Aorta (tissue), 5 donors: ENCODE results near the gene PCBP3. TPM values are rescaled to one million over a fixed set of nuclear protein-coding genes. Genes with fewer than 3 reads are reported as not detected.
"Not testable (repeated sequence)": the region's sequence is repeated elsewhere in the genome, so short reads cannot be mapped to it uniquely, and the experiment has no call there.

Experiments used
- ATAC-seq: fragments of 200-7000 bp; cut with Tn5 transposase; one replicate; pipeline ENCODE4 v1.9.1; 2022; ENCODE audit warnings: moderate library complexity; ENCODE audit not compliant: low FRiP score
- DNase-seq, 2 donors: peaks; one replicate each; pipeline ENCODE4 v3.0.0-alpha.2; 2020
- H3K27ac ChIP-seq, 2 donors: one replicate each; pipeline ENCODE4 v1.5.1; 2013; ENCODE audit warnings: low read length in 2 of 2, mild to moderate bottlenecking in 2 of 2, moderate library complexity in 2 of 2, control low read depth in 1 of 2, inconsistent platforms in 1 of 2, low read depth in 1 of 2
- H3K27me3 ChIP-seq, 2 donors: one replicate each; pipeline ENCODE4 v1.6.1; 2013; ENCODE audit warnings: control low read depth in 1 of 2, low read length in 1 of 2, mild to moderate bottlenecking in 1 of 2, moderate library complexity in 1 of 2; ENCODE audit not compliant: insufficient read depth in 2 of 2, control insufficient read depth in 1 of 2
- H3K36me3 ChIP-seq, 2 donors: one replicate each; pipeline ENCODE4 v1.6.1; 2013; ENCODE audit warnings: control low read depth in 1 of 2, low read length in 1 of 2, mild to moderate bottlenecking in 1 of 2; ENCODE audit not compliant: insufficient read depth in 2 of 2, control insufficient read depth in 1 of 2
- H3K4me1 ChIP-seq, 2 donors: one replicate each; pipeline ENCODE4 v1.6.1; 2013; ENCODE audit warnings: low read length in 2 of 2, control low read depth in 1 of 2, mild to moderate bottlenecking in 1 of 2, moderate library complexity in 1 of 2; ENCODE audit not compliant: insufficient read depth in 2 of 2, control insufficient read depth in 1 of 2
- H3K4me3 ChIP-seq, 2 donors: one replicate each; pipeline ENCODE4 v1.5.1; 2013; ENCODE audit warnings: low read length in 2 of 2, control low read depth in 1 of 2, mild to moderate bottlenecking in 1 of 2
- H3K9me3 ChIP-seq: one replicate; pipeline ENCODE4 v1.6.1; 2013; ENCODE audit warnings: mild to moderate bottlenecking, low read length; ENCODE audit not compliant: control insufficient read depth
- WGBS, 2 donors: extraction: QIAGEN DNeasy Blood & Tissue Kit; methylation state at CpG; one replicate each; pipeline ENCODE4 v1.1.7; 2013; 5-methylcytosine and 5-hydroxymethylcytosine counted together
- intact Hi-C, 2 donors: fragments of 100-400 bp; cut with DNase I; formaldehyde crosslinking; loops; one replicate each; pipeline versions ENCODE4 v1.14.2 to v1.15.0; 2022
- polyA plus RNA-seq, 2 donors: library from polyadenylated mRNA; stranded (reverse); fragments of 200-250 nt; gene quantifications; one replicate each; pipeline ENCODE4 v1.2.3, GENCODE V29; 2013
- total RNA-seq, 2 donors: library from RNA; stranded (reverse); fragmentation: NEBNext Ultra II Directional; extraction: Animal tissue kit (Norgen Biotek cat#: 25700); gene quantifications; one replicate each; pipeline ENCODE4 v1.2.1, GENCODE V29; 2021
- donor health status: healthy with polysubstance abuse.
- donor health status: Bipolar disorder and iron deficiency.
- donor health status: DM: no; HTN: no; CAD: no.
- donor health status: DM: no; HTN: no; CAD: no.
- donor health status: DM: yes; HTN: yes; CAD: no.

Gene PCBP3
- total and polyA plus RNA-seq, 4 donors, result 3.6 to 15.0 (median 7.0) TPM; not detected in 1

DNA sequence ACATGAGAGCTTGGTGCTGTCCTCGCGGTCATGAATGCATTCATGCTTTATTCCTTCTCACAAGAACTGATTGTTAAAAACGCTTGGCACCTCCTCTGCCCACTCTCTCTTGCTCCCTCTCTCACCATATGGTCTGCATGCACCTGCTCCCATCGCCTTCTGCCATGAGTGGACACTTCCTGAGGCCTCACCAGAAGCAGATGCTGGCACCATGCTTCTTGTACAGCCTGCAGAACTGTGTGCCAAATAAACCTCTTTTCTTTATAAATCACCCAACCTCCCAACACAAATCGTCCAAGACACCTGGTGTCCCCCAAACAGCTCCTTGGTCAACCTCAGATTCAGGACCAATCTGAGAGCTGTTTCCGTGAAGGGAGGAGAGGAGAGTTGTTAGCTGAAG, 43.3 kb upstream of the PCBP3 start:
- 62 to 74% methylated on average over 6 of the region's 6 CpGs for WGBS, 2 donors
- no peak for ATAC-seq
- Histone ChIP-seq H3K9me3 (peaks cover 4% of the 10 kb centered on the region), H3K36me3 (no peaks in the 10 kb centered on the region), H3K4me1 (no peaks in the 10 kb centered on the region), H3K27me3 (no peaks in the 10 kb centered on the region), H3K27ac (no peak overlapping the region), H3K4me3 (no peak overlapping the region)
- intact Hi-C loops, result no loop called here
- DNase-seq, result peak; percentile 2 to 8

DNA sequence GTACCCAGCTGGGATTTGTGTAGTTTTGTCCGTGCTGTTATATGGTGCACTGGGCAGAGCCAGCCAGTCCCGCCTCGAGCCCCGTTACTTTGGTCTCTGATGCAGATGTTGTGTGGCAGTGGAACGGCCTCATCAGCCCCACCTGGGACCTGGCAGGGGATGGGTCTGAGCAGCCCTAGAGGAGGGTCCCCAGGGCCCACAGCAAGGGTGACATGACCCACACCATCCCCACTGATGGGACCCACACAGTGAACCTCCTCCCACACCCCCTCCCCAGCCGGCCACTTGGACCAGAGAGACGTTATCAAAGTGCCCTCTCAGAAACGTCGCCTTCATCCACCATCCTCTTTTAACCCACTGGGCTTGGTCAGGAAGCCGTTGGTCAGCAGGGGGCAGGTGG, 42.0 kb upstream of the PCBP3 start:
- H3K4me1 ChIP-seq, result no peaks in the 10 kb centered on the region

DNA sequence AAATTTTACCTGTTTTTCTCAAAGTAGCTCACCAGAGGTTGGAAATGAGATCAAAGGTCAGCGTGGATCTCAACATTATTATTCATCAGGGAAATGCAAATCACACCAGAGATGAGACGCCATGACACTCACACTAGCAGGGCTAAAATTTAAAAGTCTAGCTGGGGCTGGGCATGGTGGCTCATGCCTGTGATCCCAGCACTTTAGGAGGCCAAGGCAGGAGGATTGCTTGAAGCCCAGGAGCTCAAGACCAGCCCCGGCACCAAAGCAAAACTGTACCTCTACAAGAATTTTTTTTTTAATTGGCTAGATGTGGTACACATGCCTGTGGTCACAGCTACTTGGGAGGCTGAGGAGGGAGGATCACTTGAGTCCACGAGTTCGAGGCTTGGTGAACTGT, 41.4 kb upstream of the PCBP3 start:
- no peak for DNase-seq
- H3K27ac ChIP-seq, result no peak overlapping the region
- H3K36me3 ChIP-seq, result no peaks in the 10 kb centered on the region
- WGBS, 2 donors, result 82 to 84% methylated on average over 5 of the region's 5 CpGs
- no peaks in the 10 kb centered on the region for H3K27me3 ChIP-seq
- no peak for ATAC-seq
- H3K9me3 ChIP-seq, result peaks cover 4% of the 10 kb centered on the region
- no peaks in the 10 kb centered on the region for H3K4me1 ChIP-seq
- no peak overlapping the region for H3K4me3 ChIP-seq
- intact Hi-C loops, result no loop called here

More for the DNA sequence above, 42.0 kb upstream of the PCBP3 start:
- ATAC-seq (no peak), DNase-seq (peak in 1 of 2 donors; percentile 60)
- no peak overlapping the region for H3K4me3 ChIP-seq
- H3K9me3 ChIP-seq, result peaks cover 4% of the 10 kb centered on the region
- intact Hi-C loops, result no loop called here
- 81 to 86% methylated on average over 10 of the region's 10 CpGs for WGBS, 2 donors
- no peaks in the 10 kb centered on the region for H3K36me3 ChIP-seq
- no peaks in the 10 kb centered on the region for H3K27me3 ChIP-seq
- no peak overlapping the region for H3K27ac ChIP-seq

DNA sequence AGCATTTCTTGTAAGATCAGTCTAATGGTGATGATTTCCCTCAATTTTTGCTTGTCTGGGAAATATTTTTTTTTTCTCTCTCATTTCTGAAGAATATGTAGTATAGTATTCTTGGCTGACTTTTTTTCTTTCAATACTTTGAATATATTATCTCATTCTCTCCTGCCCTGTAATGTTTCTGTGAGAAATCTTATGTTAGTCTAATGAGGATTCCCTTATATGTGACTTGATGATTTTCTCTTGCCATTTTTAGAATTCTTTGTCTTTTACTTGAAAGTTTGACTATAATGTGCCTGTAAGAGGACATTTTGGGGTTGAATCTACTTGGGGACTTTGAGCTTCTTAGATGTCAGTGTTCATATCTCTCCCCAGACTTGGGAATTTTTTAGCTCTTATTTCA, 40.0 kb upstream of the PCBP3 start:
- no peak overlapping the region for H3K27ac ChIP-seq
- ATAC-seq (no peak), DNase-seq (no peak)
- H3K27me3 ChIP-seq, result no peaks in the 10 kb centered on the region
- H3K36me3 ChIP-seq, result no peaks in the 10 kb centered on the region
- no peak overlapping the region for H3K4me3 ChIP-seq
- peaks cover 4% of the 10 kb centered on the region for H3K9me3 ChIP-seq
- intact Hi-C loops, result no loop called here
- H3K4me1 ChIP-seq, result no peaks in the 10 kb centered on the region

DNA sequence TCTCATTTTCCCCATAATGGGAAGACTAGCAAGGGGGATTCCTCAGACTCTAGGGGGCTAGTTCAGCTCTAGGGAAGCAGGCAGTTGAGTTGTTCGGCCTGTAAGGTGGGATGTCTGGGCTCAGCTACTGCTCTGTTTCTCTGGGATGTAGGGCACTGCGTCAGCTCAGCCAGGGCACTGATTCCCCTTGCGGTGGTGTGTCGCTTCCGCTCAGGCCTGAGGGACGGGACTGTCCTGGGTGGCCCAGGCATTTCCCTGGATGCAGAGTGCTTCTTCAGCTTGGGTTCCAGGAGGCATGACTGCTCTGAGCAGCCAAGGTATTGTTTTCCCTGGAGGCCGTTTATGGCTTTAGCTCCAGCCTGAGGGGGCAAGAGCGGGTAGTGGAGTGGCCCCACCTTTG, 38.8 kb upstream of the PCBP3 start:
- intact Hi-C loops, ATAC-seq, H3K36me3 ChIP-seq, H3K4me1 ChIP-seq, H3K4me3 ChIP-seq, H3K9me3 ChIP-seq, H3K27ac ChIP-seq, H3K27me3 ChIP-seq: not testable (repeated sequence)
- peak in 1 of 2 donors; percentile 22 for DNase-seq
- 87 to 98% methylated on average over 6 to 7 of the region's 8 CpGs for WGBS, 2 donors

DNA sequence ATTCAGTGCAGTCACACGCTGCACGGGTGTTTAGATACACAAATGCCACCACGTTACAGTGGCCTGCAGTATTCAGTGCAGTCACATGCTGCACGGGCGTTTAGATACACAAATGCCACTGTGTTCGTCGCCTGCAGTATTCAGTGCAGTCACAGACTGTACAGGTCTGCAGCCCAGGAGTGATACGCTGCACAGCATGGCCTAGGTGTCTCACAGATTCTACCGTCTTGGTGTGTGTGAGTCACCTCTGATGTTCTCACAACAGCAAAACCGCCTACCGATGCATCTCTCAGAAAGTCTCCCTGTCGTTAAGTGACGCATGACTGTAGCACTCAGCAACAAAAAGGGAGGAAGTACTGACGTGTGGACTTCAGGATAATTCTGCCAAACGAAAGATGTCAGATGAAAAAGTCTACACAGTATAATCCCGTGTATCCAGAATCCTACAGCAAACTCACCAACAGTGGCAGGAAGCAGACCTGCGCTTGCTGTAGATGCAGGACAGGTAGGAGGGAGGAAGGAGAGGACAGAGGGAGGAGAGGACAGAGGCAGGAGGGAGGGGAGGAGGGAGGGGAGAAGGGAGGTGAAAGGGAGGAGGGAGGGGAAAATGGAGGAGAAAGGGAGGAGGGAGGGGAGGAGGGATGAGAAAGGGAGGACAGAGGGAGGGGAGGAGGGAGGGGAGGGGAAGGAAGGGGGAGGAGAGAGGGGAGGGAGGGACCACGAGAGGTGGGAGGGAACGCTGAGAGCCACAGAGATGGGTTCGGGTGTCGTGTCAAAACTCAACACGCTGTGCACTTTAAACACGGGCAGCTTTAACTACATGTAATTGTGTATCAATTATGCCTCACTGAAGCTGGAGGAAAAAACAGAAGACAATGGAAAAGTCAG, 36.3 kb upstream of the PCBP3 start:
- WGBS, 2 donors, result 64 to 67% methylated on average over 23 of the region's 23 CpGs
- ATAC-seq (no peak), DNase-seq (peak in 1 of 2 donors; percentile 40)
- no peak overlapping the region for H3K4me3 ChIP-seq
- no peaks in the 10 kb centered on the region for H3K36me3 ChIP-seq
- H3K27me3 ChIP-seq, result no peaks in the 10 kb centered on the region
- no peaks in the 10 kb centered on the region for H3K4me1 ChIP-seq
- peaks cover 4% of the 10 kb centered on the region for H3K9me3 ChIP-seq
- no peak overlapping the region for H3K27ac ChIP-seq
- intact Hi-C loops, result no loop called here

DNA sequence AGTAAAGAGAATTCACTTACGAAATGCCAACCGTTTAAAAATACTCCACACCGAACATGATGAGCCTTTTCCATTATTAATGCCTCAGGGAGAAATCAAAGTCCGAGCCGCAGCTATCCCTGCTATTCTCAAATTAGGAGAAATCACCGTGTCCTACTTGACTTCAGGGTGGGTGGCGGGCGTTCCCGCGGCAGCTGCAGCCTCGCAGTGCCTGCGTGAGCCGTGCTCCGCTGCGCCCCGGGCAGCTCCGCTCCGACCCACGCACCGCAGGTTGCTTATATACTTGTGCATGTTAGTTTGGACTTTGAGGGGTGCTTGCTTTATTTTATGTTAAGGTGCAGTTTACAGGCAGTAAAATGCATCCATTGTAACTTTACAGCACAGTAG, 35.6 kb upstream of the PCBP3 start:
- H3K27me3 ChIP-seq, result no peaks in the 10 kb centered on the region
- intact Hi-C loops, result no loop called here
- H3K9me3 ChIP-seq, result peaks cover 4% of the 10 kb centered on the region
- H3K4me1 ChIP-seq, result no peaks in the 10 kb centered on the region
- H3K36me3 ChIP-seq, result no peaks in the 10 kb centered on the region
- H3K4me3 ChIP-seq, result no peak overlapping the region
- ATAC-seq (no peak), DNase-seq (peak in 1 of 2 donors; percentile 52)
- H3K27ac ChIP-seq, result no peak overlapping the region
- WGBS, 2 donors, result 83% methylated on average over 20 of the region's 20 CpGs

DNA sequence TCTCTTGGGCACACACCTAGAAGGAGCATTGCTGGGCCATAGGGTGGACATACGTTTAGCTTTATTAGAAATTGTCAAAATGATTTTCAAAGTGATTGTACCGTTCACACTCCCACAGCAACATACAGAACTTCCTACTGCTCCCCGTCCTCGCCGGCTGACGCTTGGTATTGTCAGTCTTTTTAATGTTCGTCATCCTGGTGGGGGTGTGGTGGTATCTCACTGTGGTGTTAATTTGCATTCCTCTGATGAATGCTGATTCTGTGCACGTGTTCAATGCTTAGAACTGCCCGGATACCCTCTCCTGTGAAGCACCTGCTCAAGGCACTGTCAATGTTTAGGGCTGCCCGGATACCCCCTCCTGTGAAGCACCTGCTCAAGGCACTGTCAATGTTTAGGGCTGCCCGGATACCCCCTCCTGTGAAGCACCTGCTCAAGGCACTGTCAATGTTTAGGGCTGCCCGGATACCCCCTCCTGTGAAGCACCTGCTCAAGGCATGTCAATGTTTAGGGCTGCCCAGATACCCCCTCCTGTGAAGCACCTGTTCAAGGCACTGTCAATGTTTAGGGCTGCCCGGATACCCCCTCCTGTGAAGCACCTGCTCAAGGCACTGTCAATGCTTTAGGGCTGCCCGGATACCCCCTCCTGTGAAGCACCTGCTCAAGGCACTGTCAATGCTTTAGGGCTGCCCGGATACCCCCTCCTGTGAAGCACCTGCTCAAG, 34.6 kb upstream of the PCBP3 start:
- H3K4me3 ChIP-seq, intact Hi-C loops, H3K36me3 ChIP-seq, H3K27ac ChIP-seq, H3K4me1 ChIP-seq, H3K27me3 ChIP-seq, ATAC-seq, H3K9me3 ChIP-seq: not testable (repeated sequence)
- peak in 1 of 2 donors; percentile 14 for DNase-seq
- 68 to 72% methylated on average over 14 to 15 of the region's 15 CpGs for WGBS, 2 donors

DNA sequence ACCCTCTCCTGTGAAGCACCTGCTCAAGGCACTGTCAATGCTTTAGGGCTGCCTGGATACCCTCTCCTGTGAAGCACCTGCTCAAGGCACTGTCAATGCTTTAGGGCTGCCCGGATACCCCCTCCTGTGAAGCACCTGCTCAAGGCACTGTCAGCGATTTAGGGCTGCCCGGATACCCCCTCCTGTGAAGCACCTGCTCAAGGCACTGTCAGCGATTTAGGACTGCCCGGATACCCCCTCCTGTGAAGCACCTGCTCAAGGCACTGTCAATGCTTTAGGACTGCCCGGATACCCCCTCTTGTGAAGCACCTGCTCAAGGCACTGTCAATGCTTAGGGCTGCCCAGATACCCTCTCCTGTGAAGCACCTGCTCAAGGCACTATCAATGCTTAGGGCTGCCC, 33.9 kb upstream of the PCBP3 start:
- H3K36me3 ChIP-seq, H3K9me3 ChIP-seq, H3K4me3 ChIP-seq, intact Hi-C loops, H3K27me3 ChIP-seq, H3K4me1 ChIP-seq, H3K27ac ChIP-seq, ATAC-seq: not testable (repeated sequence)
- DNase-seq, result peak in 1 of 2 donors; percentile 22
- 82 to 85% methylated on average over 6 of the region's 6 CpGs for WGBS, 2 donors
